ENCODE data around the gene HHATL. TPM values are rescaled to one million over a fixed set of nuclear protein-coding genes. Genes with fewer than 3 reads are reported as not detected.
A peak's percentile ranks its signal among the peaks of the same experiment; 100 is the strongest.

Gene HHATL
- total and polyA plus RNA-seq, 9 donors = 0.12 to 1.3 (median 0.52) TPM; not detected in 5

DNA sequence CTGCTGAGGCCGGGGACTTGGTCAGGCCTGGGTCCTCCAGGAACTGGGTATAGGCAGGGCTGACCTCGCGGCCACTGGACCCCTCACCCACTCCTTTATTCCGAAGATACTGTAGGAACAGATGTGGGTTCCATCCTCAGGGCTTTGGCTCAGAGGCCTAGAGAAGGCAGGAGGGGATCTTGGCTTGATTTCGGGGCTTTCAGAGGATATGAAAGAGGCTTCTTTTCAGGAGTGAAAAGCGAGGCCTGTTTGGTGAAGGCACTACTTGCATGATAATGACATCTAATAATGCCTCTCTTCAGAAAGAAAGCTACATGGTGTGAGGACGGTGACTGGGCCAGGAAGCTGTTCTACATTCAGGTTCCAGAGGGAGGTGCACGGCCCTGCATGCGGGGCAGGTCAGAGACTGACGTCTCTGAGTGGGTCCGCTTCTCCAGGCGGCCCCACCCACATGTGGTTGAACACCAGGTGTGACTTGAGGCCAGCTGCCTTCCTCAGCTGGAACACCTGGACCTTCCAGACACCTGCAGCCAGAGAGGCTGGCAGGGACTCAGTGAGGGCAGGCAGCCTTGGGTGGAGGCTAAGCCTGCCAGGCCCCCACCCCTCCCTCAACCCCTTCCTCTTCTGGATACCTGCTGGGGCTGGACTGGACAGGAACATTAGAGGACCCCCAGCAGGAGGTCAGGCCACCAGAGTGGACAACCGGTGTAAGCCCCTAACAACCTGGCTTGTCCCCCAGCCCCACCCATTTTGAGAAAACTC, 31.1 kb upstream of the HHATL start:
- H3K4me1 ChIP-seq (ENCODE audit: insufficient read depth) = peaks cover 2% of the 10 kb centered on the region
- peak in 1 of 5 donors; percentile 10 for DNase-seq
- intact Hi-C loops (cut with DNase I) = no loop called here
- 86 to 87% (median 87%) methylated on average over 13 of the region's 13 CpGs for WGBS, 3 donors
- no peaks in the 10 kb centered on the region for H3K36me3 ChIP-seq
- H3K27ac ChIP-seq = no peak overlapping the region
- no peaks in the 10 kb centered on the region for H3K9me3 ChIP-seq
- no peak overlapping the region for H3K4me3 ChIP-seq
- TF ChIP-seq EP300 (IDR thresholded peaks at IDR 0.05) (no peak), POLR2A (IDR thresholded peaks at IDR 0.05) (no peak)
- TF ChIP-seq, protein P1, sequence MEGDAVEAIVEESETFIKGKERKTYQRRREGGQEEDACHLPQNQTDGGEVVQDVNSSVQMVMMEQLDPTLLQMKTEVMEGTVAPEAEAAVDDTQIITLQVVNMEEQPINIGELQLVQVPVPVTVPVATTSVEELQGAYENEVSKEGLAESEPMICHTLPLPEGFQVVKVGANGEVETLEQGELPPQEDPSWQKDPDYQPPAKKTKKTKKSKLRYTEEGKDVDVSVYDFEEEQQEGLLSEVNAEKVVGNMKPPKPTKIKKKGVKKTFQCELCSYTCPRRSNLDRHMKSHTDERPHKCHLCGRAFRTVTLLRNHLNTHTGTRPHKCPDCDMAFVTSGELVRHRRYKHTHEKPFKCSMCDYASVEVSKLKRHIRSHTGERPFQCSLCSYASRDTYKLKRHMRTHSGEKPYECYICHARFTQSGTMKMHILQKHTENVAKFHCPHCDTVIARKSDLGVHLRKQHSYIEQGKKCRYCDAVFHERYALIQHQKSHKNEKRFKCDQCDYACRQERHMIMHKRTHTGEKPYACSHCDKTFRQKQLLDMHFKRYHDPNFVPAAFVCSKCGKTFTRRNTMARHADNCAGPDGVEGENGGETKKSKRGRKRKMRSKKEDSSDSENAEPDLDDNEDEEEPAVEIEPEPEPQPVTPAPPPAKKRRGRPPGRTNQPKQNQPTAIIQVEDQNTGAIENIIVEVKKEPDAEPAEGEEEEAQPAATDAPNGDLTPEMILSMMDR (IDR thresholded peaks at IDR 0.05) = no peak
- H3K27me3 ChIP-seq = no peaks in the 10 kb centered on the region

DNA sequence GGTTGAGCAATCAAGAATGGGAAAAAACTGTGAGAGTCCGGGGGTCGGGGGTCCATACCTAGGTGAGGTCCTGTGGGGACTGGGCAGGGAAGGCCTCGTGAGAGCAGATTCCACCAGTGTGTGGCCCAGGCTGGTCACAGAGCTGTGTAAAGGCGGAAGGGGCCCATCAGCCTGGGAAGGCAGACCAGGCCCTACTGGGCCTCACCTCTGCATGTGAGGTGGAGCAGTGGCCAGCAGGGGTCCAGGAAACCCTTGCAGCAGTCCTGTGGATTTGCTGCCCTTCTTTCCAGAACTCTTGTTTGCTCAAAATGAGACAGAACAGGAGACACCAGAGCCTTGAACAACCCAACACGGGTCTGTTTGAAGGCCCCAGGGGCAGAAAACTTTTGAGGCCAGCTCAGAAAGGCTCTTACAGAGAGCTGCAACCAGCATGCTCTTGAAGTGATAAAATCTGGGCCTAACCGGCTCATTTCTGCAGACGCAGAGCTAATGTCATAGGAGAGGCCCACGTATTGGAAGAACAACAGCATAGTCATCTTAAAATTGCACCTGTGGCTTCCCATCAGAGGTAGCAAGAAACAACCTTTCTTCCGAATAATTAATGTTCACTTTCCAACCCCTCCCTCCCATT, 30.3 kb upstream of the HHATL start:
- peak in 1 of 5 donors; percentile 8 for DNase-seq
- Histone ChIP-seq H3K9me3 (no peaks in the 10 kb centered on the region), H3K4me3 (no peak overlapping the region), H3K27ac (no peak overlapping the region), H3K36me3 (no peaks in the 10 kb centered on the region), H3K4me1 (ENCODE audit: insufficient read depth) (peaks cover 4% of the 10 kb centered on the region), H3K27me3 (no peaks in the 10 kb centered on the region)
- 84 to 92% (median 88%) methylated on average over 9 of the region's 9 CpGs for WGBS, 3 donors
- TF ChIP-seq POLR2A (IDR thresholded peaks at IDR 0.05) (no peak), EP300 (IDR thresholded peaks at IDR 0.05) (no peak)
- TF ChIP-seq, protein P1 (IDR thresholded peaks at IDR 0.05) = no peak
- intact Hi-C loops (cut with DNase I) = no loop called here

DNA sequence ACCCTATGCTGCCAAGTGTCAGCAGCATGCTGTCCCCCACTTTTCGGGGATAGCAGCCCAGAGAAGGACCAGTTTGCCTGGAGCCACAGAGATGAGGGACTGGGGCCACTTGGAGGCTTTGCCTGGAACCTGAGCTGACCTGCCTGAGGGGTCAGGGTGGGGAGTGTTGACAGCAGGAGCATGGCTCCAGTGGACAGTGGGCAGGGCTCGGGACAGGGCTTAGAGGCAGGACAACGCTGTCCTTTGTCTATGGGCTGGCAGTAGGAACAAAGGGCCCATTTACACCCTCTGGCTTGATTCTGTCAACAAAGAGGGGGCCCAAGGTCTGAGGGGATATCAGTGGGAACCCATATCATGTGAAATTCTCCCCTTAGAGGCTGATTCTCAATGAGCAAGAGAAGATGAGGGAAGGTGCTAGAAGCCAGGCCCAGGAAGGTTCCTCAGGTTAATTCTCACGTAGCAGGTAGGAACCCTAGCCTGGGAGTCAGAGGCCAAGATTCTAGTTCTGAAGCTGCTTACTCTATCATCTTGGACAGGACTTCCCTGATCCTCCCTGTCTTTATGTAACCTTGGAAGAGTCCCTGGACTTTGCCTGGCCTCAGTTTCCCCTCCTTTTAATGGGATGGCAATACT, 29.7 kb upstream of the HHATL start:
- H3K27ac ChIP-seq = no peak overlapping the region
- peak in 1 of 5 donors; percentile 8 for DNase-seq
- intact Hi-C loops (cut with DNase I) = no loop called here

More for the DNA sequence above, 29.7 kb upstream of the HHATL start:
- no peaks in the 10 kb centered on the region for H3K27me3 ChIP-seq
- no peak overlapping the region for H3K4me3 ChIP-seq
- no peaks in the 10 kb centered on the region for H3K9me3 ChIP-seq
- no peaks in the 10 kb centered on the region for H3K36me3 ChIP-seq
- WGBS, 3 donors = 71 to 84% (median 77%) methylated on average over 4 of the region's 4 CpGs
- H3K4me1 ChIP-seq (ENCODE audit: insufficient read depth) = peaks cover 4% of the 10 kb centered on the region
- TF ChIP-seq POLR2A (IDR thresholded peaks at IDR 0.05) = no peak
- TF ChIP-seq EP300 (IDR thresholded peaks at IDR 0.05) = no peak
- TF ChIP-seq, protein P1 (IDR thresholded peaks at IDR 0.05) = no peak

All from ovary (tissue), 9 donors.